ENCODE data around the gene ATP1A4. TPM values are rescaled to one million over a fixed set of nuclear protein-coding genes. Genes with fewer than 3 reads are reported as not detected.

Gene ATP1A4
- total and polyA plus RNA-seq, 2 donors (not counting 1 experiment from before 2014, with no cell fraction given): not detected

DNA sequence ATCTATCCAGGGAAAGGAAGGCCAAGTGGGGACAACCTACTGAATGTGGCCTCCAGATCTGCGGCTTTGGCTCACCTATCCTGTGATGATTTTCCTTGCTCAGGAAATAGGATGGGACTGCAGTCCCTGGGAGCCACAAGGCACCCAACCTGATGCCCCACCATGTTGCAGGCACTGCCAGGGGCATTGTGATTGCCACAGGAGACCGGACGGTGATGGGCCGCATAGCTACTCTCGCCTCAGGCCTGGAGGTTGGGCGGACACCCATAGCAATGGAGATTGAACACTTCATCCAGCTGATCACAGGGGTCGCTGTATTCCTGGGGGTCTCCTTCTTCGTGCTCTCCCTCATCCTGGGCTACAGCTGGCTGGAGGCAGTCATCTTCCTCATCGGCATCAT lies 24.0 kb upstream of the ATP1A4 start:
- no peak for DNase-seq (ENCODE audit: low read depth in 2 of 2)
- Histone ChIP-seq H3K4me2 (ENCODE audit: extremely low read depth, insufficient read depth, low read length) (no peak overlapping the region), H3K9me3 (ENCODE audit: control insufficient read depth, insufficient read depth, low read depth, low read length) (no peaks in the 10 kb centered on the region), H4K20me1 (ENCODE audit: control insufficient read depth, extremely low read depth, insufficient read depth, low read length) (no peaks in the 10 kb centered on the region), H3K27ac (ENCODE audit: insufficient read depth, low read length) (no peak overlapping the region), H3K36me3 (ENCODE audit: control insufficient read depth, insufficient read depth, low read length) (no peaks in the 10 kb centered on the region), H2AFZ (ENCODE audit: low read length) (no peak overlapping the region), H3K9ac (ENCODE audit: insufficient read depth, low read length) (no peak overlapping the region), H3K4me3 (replicated peaks in 1 of 4; ENCODE audit: control extremely low read depth in 1 of 4, insufficient read depth in 1 of 4, low read depth in 3 of 4, low read length in 4 of 4) (no peak overlapping the region), H3K79me2 (ENCODE audit: control insufficient read depth, insufficient read depth, low read length) (no peaks in the 10 kb centered on the region), H3K27me3 (ENCODE audit: control insufficient read depth, insufficient read depth, low read length) (peaks cover 6% of the 10 kb centered on the region), H3K4me1 (ENCODE audit: control insufficient read depth, extremely low read depth, insufficient read depth, low read length) (peaks cover 4% of the 10 kb centered on the region)
- TF ChIP-seq, protein P1, sequence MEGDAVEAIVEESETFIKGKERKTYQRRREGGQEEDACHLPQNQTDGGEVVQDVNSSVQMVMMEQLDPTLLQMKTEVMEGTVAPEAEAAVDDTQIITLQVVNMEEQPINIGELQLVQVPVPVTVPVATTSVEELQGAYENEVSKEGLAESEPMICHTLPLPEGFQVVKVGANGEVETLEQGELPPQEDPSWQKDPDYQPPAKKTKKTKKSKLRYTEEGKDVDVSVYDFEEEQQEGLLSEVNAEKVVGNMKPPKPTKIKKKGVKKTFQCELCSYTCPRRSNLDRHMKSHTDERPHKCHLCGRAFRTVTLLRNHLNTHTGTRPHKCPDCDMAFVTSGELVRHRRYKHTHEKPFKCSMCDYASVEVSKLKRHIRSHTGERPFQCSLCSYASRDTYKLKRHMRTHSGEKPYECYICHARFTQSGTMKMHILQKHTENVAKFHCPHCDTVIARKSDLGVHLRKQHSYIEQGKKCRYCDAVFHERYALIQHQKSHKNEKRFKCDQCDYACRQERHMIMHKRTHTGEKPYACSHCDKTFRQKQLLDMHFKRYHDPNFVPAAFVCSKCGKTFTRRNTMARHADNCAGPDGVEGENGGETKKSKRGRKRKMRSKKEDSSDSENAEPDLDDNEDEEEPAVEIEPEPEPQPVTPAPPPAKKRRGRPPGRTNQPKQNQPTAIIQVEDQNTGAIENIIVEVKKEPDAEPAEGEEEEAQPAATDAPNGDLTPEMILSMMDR (conservative IDR thresholded peaks at IDR 0.05 in 1 of 2, IDR thresholded peaks at IDR 0.05 in 1 of 2; ENCODE audit: low read depth in 1 of 2, low read length in 2 of 2): no peak
- no peak for TF ChIP-seq EZH2 (IDR thresholded peaks at IDR 0.05; ENCODE audit: low read length, missing control alignments)

DNA sequence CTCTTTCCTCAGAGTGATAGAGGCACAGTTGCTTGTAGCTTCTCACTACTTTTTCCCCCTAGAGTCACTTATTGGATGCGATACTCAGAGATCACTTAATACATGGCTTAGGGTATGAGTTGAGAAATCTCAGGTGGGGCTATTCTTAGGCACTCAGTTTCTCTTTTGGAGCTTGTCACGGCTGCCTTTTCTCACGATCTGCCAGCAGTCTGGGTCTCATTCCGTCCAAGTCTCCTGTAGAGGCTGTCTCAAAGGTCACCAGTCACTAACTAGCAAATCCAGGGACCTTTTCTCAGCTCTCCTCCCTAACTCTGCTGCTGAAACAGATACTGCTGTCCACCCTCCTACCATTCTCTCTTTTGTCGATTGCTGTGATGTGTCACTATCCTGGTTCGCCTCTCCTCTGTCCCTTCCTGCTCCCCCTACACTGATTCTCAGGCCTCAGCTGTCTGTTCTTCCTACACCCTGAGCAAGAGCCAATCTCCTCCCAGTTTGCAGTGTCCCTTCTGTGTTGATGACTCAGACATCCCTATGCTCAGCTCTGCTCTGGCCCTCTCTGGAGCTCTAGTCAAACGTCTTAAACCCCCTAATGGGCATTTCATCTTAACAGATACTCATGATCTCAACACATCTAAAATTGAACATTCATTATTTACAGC lies 23.4 kb upstream of the ATP1A4 start:
- H3K79me2 ChIP-seq (ENCODE audit: control insufficient read depth, insufficient read depth, low read length): no peaks in the 10 kb centered on the region
- no peaks in the 10 kb centered on the region for H4K20me1 ChIP-seq (ENCODE audit: control insufficient read depth, extremely low read depth, insufficient read depth, low read length)
- no peak for TF ChIP-seq EZH2 (IDR thresholded peaks at IDR 0.05; ENCODE audit: low read length, missing control alignments)
- TF ChIP-seq, protein P1 (conservative IDR thresholded peaks at IDR 0.05 in 1 of 2, IDR thresholded peaks at IDR 0.05 in 1 of 2; ENCODE audit: low read depth in 1 of 2, low read length in 2 of 2): no peak
- peaks cover 4% of the 10 kb centered on the region for H3K4me1 ChIP-seq (ENCODE audit: control insufficient read depth, extremely low read depth, insufficient read depth, low read length)
- no peak overlapping the region for H3K9ac ChIP-seq (ENCODE audit: insufficient read depth, low read length)
- no peak overlapping the region for H3K4me3 ChIP-seq (replicated peaks in 1 of 4; ENCODE audit: control extremely low read depth in 1 of 4, insufficient read depth in 1 of 4, low read depth in 3 of 4, low read length in 4 of 4)
- no peaks in the 10 kb centered on the region for H3K9me3 ChIP-seq (ENCODE audit: control insufficient read depth, insufficient read depth, low read depth, low read length)
- peaks cover 8% of the 10 kb centered on the region for H3K27me3 ChIP-seq (ENCODE audit: control insufficient read depth, insufficient read depth, low read length)
- H3K4me2 ChIP-seq (ENCODE audit: extremely low read depth, insufficient read depth, low read length): no peak overlapping the region
- peak; percentile 38 to 69 for DNase-seq (ENCODE audit: low read depth in 2 of 2)
- H3K27ac ChIP-seq (ENCODE audit: insufficient read depth, low read length): no peak overlapping the region
- H3K36me3 ChIP-seq (ENCODE audit: control insufficient read depth, insufficient read depth, low read length): no peaks in the 10 kb centered on the region
- no peak overlapping the region for H2AFZ ChIP-seq (ENCODE audit: low read length)

DNA sequence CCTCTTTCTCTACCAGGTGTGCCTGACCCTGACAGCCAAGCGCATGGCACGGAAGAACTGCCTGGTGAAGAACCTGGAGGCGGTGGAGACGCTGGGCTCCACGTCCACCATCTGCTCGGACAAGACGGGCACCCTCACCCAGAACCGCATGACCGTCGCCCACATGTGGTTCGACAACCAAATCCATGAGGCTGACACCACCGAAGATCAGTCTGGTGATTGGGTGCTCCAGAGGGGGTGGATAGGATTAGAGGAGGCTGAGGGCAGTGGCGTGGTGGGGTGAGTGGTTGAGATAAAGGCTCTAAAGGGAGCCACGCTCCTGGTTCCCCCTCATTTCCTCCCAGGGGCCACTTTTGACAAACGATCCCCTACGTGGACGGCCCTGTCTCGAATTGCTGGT lies 22.8 kb upstream of the ATP1A4 start:
- no peaks in the 10 kb centered on the region for H3K9me3 ChIP-seq (ENCODE audit: control insufficient read depth, insufficient read depth, low read depth, low read length)
- no peaks in the 10 kb centered on the region for H4K20me1 ChIP-seq (ENCODE audit: control insufficient read depth, extremely low read depth, insufficient read depth, low read length)
- peaks cover 12% of the 10 kb centered on the region for H3K27me3 ChIP-seq (ENCODE audit: control insufficient read depth, insufficient read depth, low read length)
- no peaks in the 10 kb centered on the region for H3K79me2 ChIP-seq (ENCODE audit: control insufficient read depth, insufficient read depth, low read length)
- peaks cover 4% of the 10 kb centered on the region for H3K4me1 ChIP-seq (ENCODE audit: control insufficient read depth, extremely low read depth, insufficient read depth, low read length)
- no peak overlapping the region for H3K9ac ChIP-seq (ENCODE audit: insufficient read depth, low read length)
- no peak overlapping the region for H3K27ac ChIP-seq (ENCODE audit: insufficient read depth, low read length)
- H3K36me3 ChIP-seq (ENCODE audit: control insufficient read depth, insufficient read depth, low read length): no peaks in the 10 kb centered on the region
- TF ChIP-seq, protein P1 (conservative IDR thresholded peaks at IDR 0.05 in 1 of 2, IDR thresholded peaks at IDR 0.05 in 1 of 2; ENCODE audit: low read depth in 1 of 2, low read length in 2 of 2): no peak
- TF ChIP-seq EZH2 (IDR thresholded peaks at IDR 0.05; ENCODE audit: low read length, missing control alignments): no peak
- no peak overlapping the region for H2AFZ ChIP-seq (ENCODE audit: low read length)
- H3K4me2 ChIP-seq (ENCODE audit: extremely low read depth, insufficient read depth, low read length): no peak overlapping the region
- no peak for DNase-seq (ENCODE audit: low read depth in 2 of 2)
- no peak overlapping the region for H3K4me3 ChIP-seq (replicated peaks in 1 of 4; ENCODE audit: control extremely low read depth in 1 of 4, insufficient read depth in 1 of 4, low read depth in 3 of 4, low read length in 4 of 4)

Measured in fibroblast of lung (primary cell).